H1 (cell line): Measurements from ENCODE around the gene ZBTB16. TPM values are rescaled to one million over a fixed set of nuclear protein-coding genes. Genes with fewer than 3 reads are reported as not detected.

Experiments used
- CTCF ChIA-PET: fragments of 300-600 bp; sonication (Branson Sonifier 250); formaldehyde crosslinking; loops from one replicate; lab custom pipeline; 2021; ENCODE audit not compliant: partially characterized antibody; lab: Charles Lee
- POLR2A ChIA-PET: fragments of 300-600 bp; sonication (Branson Sonifier 250); formaldehyde crosslinking; loops from one replicate; lab custom pipeline; 2021; ENCODE audit warnings: inconsistent platforms; ENCODE audit not compliant: partially characterized antibody; lab: Charles Lee
- DNase-seq, 2 experiments: peaks; one replicate each; pipeline versions ENCODE4 v3.0.0 to v3.0.0-alpha.2; 2010 to 2022; ENCODE audit warnings: low spot score in 2 of 2, low read depth in 1 of 2, mixed read lengths in 1 of 2
- FAIRE-seq: peaks from 2 replicates; lab custom pipeline; 2011; peaks lifted over from hg19 to GRCh38; lab: Jason Lieb, UNC
- H2AFZ ChIP-seq: 2 replicates; pipeline ENCODE4 v1.8.1; 2012; ENCODE audit warnings: low read length, inconsistent platforms
- H2AK5ac ChIP-seq: 2 replicates; pipeline ENCODE4 v1.6.1; 2013; ENCODE audit warnings: low read depth, low read length
- H2BK120ac ChIP-seq: replicated peaks from 2 replicates; pipeline ENCODE3; 2013; ENCODE audit warnings: low read depth, low read length, inconsistent platforms
- H2BK12ac ChIP-seq: 2 replicates; pipeline ENCODE4 v1.6.1; 2013; ENCODE audit warnings: low read depth, low read length
- H2BK15ac ChIP-seq: 2 replicates; pipeline ENCODE4 v1.6.1; 2013; ENCODE audit warnings: low read length
- H2BK20ac ChIP-seq: 2 replicates; pipeline ENCODE4 v1.6.1; 2013; ENCODE audit warnings: low read length
- H2BK5ac ChIP-seq: 2 replicates; pipeline ENCODE4 v1.6.1; 2013; ENCODE audit warnings: low read depth, low read length
- H3K14ac ChIP-seq: 2 replicates; pipeline ENCODE4 v1.6.1; 2013; ENCODE audit warnings: inconsistent platforms; ENCODE audit not compliant: insufficient read length
- H3K18ac ChIP-seq: 2 replicates; pipeline ENCODE4 v1.6.1; 2013; ENCODE audit warnings: low read length; ENCODE audit errors: extremely low read depth
- H3K23ac ChIP-seq: 2 replicates; pipeline ENCODE4 v1.6.1; 2013; ENCODE audit warnings: inconsistent platforms; ENCODE audit not compliant: insufficient read length
- H3K23me2 ChIP-seq: 2 replicates; pipeline ENCODE4 v1.6.1; 2013; ENCODE audit warnings: low read depth, low read length
- H3K27ac ChIP-seq: 2 replicates; pipeline ENCODE4 v1.6.1; 2011; ENCODE audit warnings: low read depth, low read length, inconsistent platforms
- H3K27me3 ChIP-seq, 4 experiments: replicated peaks in 1 of 4; 1 replicate in 1 of 4; 2 replicates in 3 of 4; pipeline versions ENCODE4 v1.6.1 to v1.8.1; 2011 to 2013; ENCODE audit warnings: low read length in 3 of 4, mild to moderate bottlenecking in 3 of 4, inconsistent platforms in 2 of 4, mixed read lengths in 2 of 4, moderate library complexity in 1 of 4; ENCODE audit not compliant: control insufficient read depth in 3 of 4, insufficient read depth in 3 of 4; ENCODE audit errors: extremely low read depth in 1 of 4
- H3K36me3 ChIP-seq, 4 experiments: 2 replicates each; pipeline versions ENCODE4 v1.6.1 to v1.8.1; 2011 to 2013; ENCODE audit warnings: mild to moderate bottlenecking in 4 of 4, low read length in 3 of 4, moderate library complexity in 2 of 4, control low read depth in 1 of 4, inconsistent platforms in 1 of 4; ENCODE audit not compliant: insufficient read depth in 4 of 4, control insufficient read depth in 2 of 4
- H3K4ac ChIP-seq: replicated peaks from 2 replicates; pipeline ENCODE3; 2013; ENCODE audit warnings: low read length, low read depth, mixed read lengths, inconsistent platforms; ENCODE audit not compliant: insufficient read length
- H3K4me1 ChIP-seq, 4 experiments: replicated peaks in 1 of 4; 1 replicate in 1 of 4; 2 replicates in 3 of 4; pipeline versions ENCODE4 v1.6.1 to v1.8.1; 2011 to 2013; ENCODE audit warnings: low read length in 3 of 4, inconsistent platforms in 2 of 4, mixed read lengths in 1 of 4; ENCODE audit not compliant: insufficient read depth in 4 of 4, control insufficient read depth in 3 of 4
- H3K4me2 ChIP-seq, 2 experiments: 2 replicates each; pipeline versions ENCODE4 v1.6.1 to v1.8.1; 2011 to 2013; ENCODE audit warnings: low read depth in 2 of 2, low read length in 2 of 2, control low read depth in 1 of 2, inconsistent platforms in 1 of 2, mild to moderate bottlenecking in 1 of 2; ENCODE audit not compliant: insufficient read depth in 1 of 2
- H3K4me3 ChIP-seq, 4 experiments: fragments of 200-600, 300-600 bp in 1 of 4; sonication (generic), shearing (Covaris generic), sonication (Bioruptor Twin) in 1 of 4; 2 replicates each; pipeline versions ENCODE4 v1.5.1 to v1.8.1; 2011 to 2016; ENCODE audit warnings: low read length in 4 of 4, low read depth in 3 of 4, control low read depth in 2 of 4, inconsistent platforms in 2 of 4, mild to moderate bottlenecking in 2 of 4, mixed read lengths in 1 of 4, moderate library complexity in 1 of 4; ENCODE audit not compliant: insufficient read depth in 2 of 4; ENCODE audit errors: extremely low read depth in 1 of 4
- H3K56ac ChIP-seq: replicated peaks from 2 replicates; pipeline ENCODE3; 2013; ENCODE audit warnings: low read depth, mild to moderate bottlenecking, mixed read lengths, low read length, inconsistent platforms; ENCODE audit not compliant: insufficient read length
- H3K79me1 ChIP-seq: 2 replicates; pipeline ENCODE4 v1.6.1; 2013; ENCODE audit warnings: low read depth, low read length, control low read depth
- H3K79me2 ChIP-seq, 2 experiments: 2 replicates each; pipeline versions ENCODE4 v1.6.1 to v1.8.1; 2012 to 2013; ENCODE audit warnings: low read length in 2 of 2, mild to moderate bottlenecking in 2 of 2, inconsistent platforms in 1 of 2; ENCODE audit not compliant: insufficient read depth in 2 of 2, control insufficient read depth in 1 of 2
- H3K9ac ChIP-seq, 4 experiments: replicated peaks in 1 of 4; 1 replicate in 1 of 4; 2 replicates in 3 of 4; pipeline versions ENCODE4 v1.6.1 to v1.8.1; 2011 to 2013; ENCODE audit warnings: low read depth in 3 of 4, low read length in 3 of 4, control low read depth in 2 of 4, mild to moderate bottlenecking in 2 of 4, moderate library complexity in 2 of 4, inconsistent platforms in 1 of 4; ENCODE audit errors: extremely low read depth in 1 of 4
- H3K9me3 ChIP-seq, 2 experiments: 2 replicates each; pipeline versions ENCODE4 v1.6.1 to v1.8.1; 2012 to 2013; ENCODE audit warnings: mild to moderate bottlenecking in 2 of 2, moderate library complexity in 2 of 2, control low read depth in 1 of 2, inconsistent platforms in 1 of 2, low read depth in 1 of 2, low read length in 1 of 2, mixed read lengths in 1 of 2; ENCODE audit not compliant: insufficient read depth in 2 of 2
- H4K20me1 ChIP-seq, 2 experiments: replicated peaks in 1 of 2; 2 replicates each; pipeline versions ENCODE3 to v1.8.1; 2011 to 2013; ENCODE audit warnings: inconsistent platforms in 2 of 2, low read length in 2 of 2, mild to moderate bottlenecking in 1 of 2; ENCODE audit not compliant: insufficient read depth in 2 of 2, control insufficient read depth in 1 of 2
- H4K5ac ChIP-seq: 2 replicates; pipeline ENCODE4 v1.6.1; 2013; ENCODE audit warnings: low read length, low read depth, mixed read lengths, inconsistent platforms; ENCODE audit not compliant: insufficient read length
- H4K8ac ChIP-seq: 2 replicates; pipeline ENCODE4 v1.8.0; 2013; ENCODE audit warnings: mild to moderate bottlenecking, moderate library complexity, low read length, inconsistent platforms; ENCODE audit not compliant: insufficient read depth; ENCODE audit errors: extremely low read depth
- H4K91ac ChIP-seq: replicated peaks from 2 replicates; pipeline ENCODE3; 2013; ENCODE audit warnings: low read length, mixed read lengths, inconsistent platforms; ENCODE audit not compliant: insufficient read length
- CBX5 ChIP-seq: fragments of 300-800, 300-1000 bp; sonication (generic); IDR thresholded peaks from 2 replicates; pipeline ENCODE4 v1.7.1; 2016; ENCODE audit warnings: antibody characterized with exemption, low read length, low read depth
- CEBPB ChIP-seq: IDR thresholded peaks from 2 replicates; pipeline ENCODE4 v1.6.1; 2012; ENCODE audit warnings: low read depth, low read length
- CHD1 ChIP-seq: IDR thresholded peaks from 2 replicates; pipeline ENCODE4 v1.6.1; 2012; ENCODE audit warnings: low read depth, low read length, improper control_type of control experiment
- CTBP2 ChIP-seq: IDR thresholded peaks from 2 replicates; pipeline ENCODE4 v1.7.0; 2011; ENCODE audit warnings: borderline replicate concordance, mild to moderate bottlenecking, moderate library complexity, mixed read lengths, low read length; ENCODE audit not compliant: insufficient read depth, insufficient read length
- CTCF ChIP-seq, 3 experiments: IDR thresholded peaks; 1 replicate in 2 of 3; 2 replicates in 1 of 3; pipeline versions ENCODE4 v1.5.1 to v1.6.1; 2011; ENCODE audit warnings: low read length in 3 of 3, mild to moderate bottlenecking in 3 of 3, inconsistent platforms in 2 of 3, low read depth in 1 of 3, moderate library complexity in 1 of 3; ENCODE audit not compliant: insufficient read depth in 1 of 3; ENCODE audit errors: control extremely low read depth in 1 of 3
- EZH2 ChIP-seq: fragments of 200-600 bp; sonication (generic); IDR thresholded peaks from 2 replicates; pipeline ENCODE4 v1.7.1; 2012; ENCODE audit warnings: low read depth, mild to moderate bottlenecking, moderate library complexity, low read length, inconsistent platforms; ENCODE audit not compliant: severe bottlenecking
- HDAC2 ChIP-seq, 2 experiments: fragments of 300-600 bp in 1 of 2; sonication (generic) in 1 of 2; IDR thresholded peaks; 2 replicates each; pipeline ENCODE4 v1.6.1; 2011 to 2012; ENCODE audit warnings: low read depth in 2 of 2, low read length in 2 of 2, mild to moderate bottlenecking in 2 of 2, moderate library complexity in 2 of 2, borderline replicate concordance in 1 of 2, inconsistent platforms in 1 of 2
- NRF1 ChIP-seq: IDR thresholded peaks from 2 replicates; pipeline ENCODE4 v1.6.1; 2011; ENCODE audit warnings: mild to moderate bottlenecking, low read depth, low read length, improper control_type of control experiment
- TAF1 ChIP-seq: IDR thresholded peaks from 2 replicates; pipeline ENCODE4 v1.6.1; 2011; ENCODE audit warnings: mild to moderate bottlenecking, low read depth, low read length
- TEAD4 ChIP-seq: IDR thresholded peaks from 2 replicates; pipeline ENCODE4 v1.6.1; 2012; ENCODE audit warnings: low read depth, low read length, inconsistent platforms, mixed read lengths
- ZNF274 ChIP-seq: IDR thresholded peaks from 2 replicates; pipeline ENCODE4 v1.7.0; 2012; ENCODE audit warnings: low read length, borderline replicate concordance; ENCODE audit errors: extremely low read depth
- WGBS, 2 experiments: shearing (Covaris generic) in 1 of 2; methylation state at CpG; one replicate each; pipeline versions ENCODE4 v1.1.6 to v1.1.7; 2013 to 2015; ENCODE audit warnings: low lambda C conversion rate in 2 of 2, mixed read lengths in 2 of 2, inconsistent platforms in 1 of 2, low coverage in 1 of 2, missing lambda C conversion rate in 1 of 2; ENCODE audit not compliant: insufficient replicate concordance in 2 of 2, insufficient coverage in 1 of 2, insufficient read length in 1 of 2; ENCODE audit errors: extremely low coverage in 1 of 2, missing lambda C conversion rate in 1 of 2; 5-methylcytosine and 5-hydroxymethylcytosine counted together
- polyA plus RNA-seq, 7 experiments: library from polyadenylated mRNA; depleted of rRNA in 3 of 7; stranded (reverse) in 5 of 7; unstranded in 2 of 7; fragments of >200 nt in 5 of 7; fragments of 200-250 nt in 2 of 7; gene quantifications; 1 replicate in 5 of 7; 2 replicates in 1 of 7; 4 replicates in 1 of 7; pipeline versions ENCODE4 v1.2.1 to v1.2.3, GENCODE V29; 2011 to 2013; ENCODE audit warnings: missing spikeins in 2 of 7, mixed read lengths in 2 of 7
- total RNA-seq: library from RNA; stranded (reverse); fragmentation: NEBNext Ultra II Directional; extraction: Animal tissue kit (Norgen Biotek cat#: 25700); gene quantifications from 2 replicates; pipeline ENCODE4 v1.2.1, GENCODE V29; 2021

Gene ZBTB16
- total and polyA plus RNA-seq, 2 of the 8 experiments (the other 6 are each of a cell fraction or from before 2014, with no cell fraction given) = 0.12 to 0.61 TPM

GRCh38 chr11:114061681-114062049, 2.2 kb downstream of the ZBTB16 start:
- no peak overlapping the region for H4K5ac ChIP-seq
- no peak overlapping the region for H4K8ac ChIP-seq
- peak overlapping the region; percentile 41 to 80 (median 56); a peak in 5 of 8 replicates for H3K4me3 ChIP-seq
- H3K36me3 ChIP-seq = no peaks in the 10 kb centered on the region; a peak in 1 of 8 replicates
- no peak overlapping the region for H2BK120ac ChIP-seq
- peaks cover 0 to 24% (median 12%) of the 10 kb centered on the region in 4 experiments; a peak in 6 of 7 replicates for H3K4me1 ChIP-seq
- H4K91ac ChIP-seq = no peak overlapping the region
- no peak overlapping the region for H3K14ac ChIP-seq
- peak overlapping the region; percentile 90 for H2AFZ ChIP-seq
- H3K27ac ChIP-seq = no peak overlapping the region
- H2BK20ac ChIP-seq = no peak overlapping the region
- H2BK15ac ChIP-seq = no peak overlapping the region
- peaks cover 0 to 10% of the 10 kb centered on the region in 2 experiments for H4K20me1 ChIP-seq
- H3K4me2 ChIP-seq = peak overlapping the region; percentile 74
- H3K23me2 ChIP-seq = peaks cover 28% of the 10 kb centered on the region; the same call in 1 of the 2 replicates
- H2BK5ac ChIP-seq = no peak overlapping the region
- no peaks in the 10 kb centered on the region for H3K9me3 ChIP-seq
- no peaks in the 10 kb centered on the region for H3K79me2 ChIP-seq
- ChIA-PET CTCF (interaction anchor here (0.7 to 2.2 kb wide), 7 partner anchors 9 to 201 kb away, joined by 3 to 10 read pairs (median 4); no protein-coding TSS in a partner anchor), POLR2A (interaction anchor here (1.6 kb wide), 1 partner anchor 13 kb away, joined by 4 read pairs; no protein-coding TSS in a partner anchor)
- H3K56ac ChIP-seq = no peak overlapping the region
- H3K27me3 ChIP-seq = peaks cover 50 to 83% (median 77%) of the 10 kb centered on the region in 4 experiments
- no peaks in the 10 kb centered on the region for H3K79me1 ChIP-seq
- WGBS, 2 experiments = 27% methylated on average over 7 of the region's 7 CpGs; no CpG with 5 or more reads in 1 of the 2 experiments
- H2AK5ac ChIP-seq = no peak overlapping the region
- DNase-seq = no peak
- no peak overlapping the region for H3K23ac ChIP-seq
- no peak for FAIRE-seq
- no peak overlapping the region for H2BK12ac ChIP-seq
- no peak overlapping the region for H3K18ac ChIP-seq
- H3K4ac ChIP-seq = no peak overlapping the region
- H3K9ac ChIP-seq = no peak overlapping the region
- no peak for TF ChIP-seq TEAD4
- TF ChIP-seq ZNF274 = no peak
- TF ChIP-seq TAF1 = no peak
- no peak for TF ChIP-seq CTBP2
- TF ChIP-seq HDAC2 (IDR thresholded peaks at IDR 0.05; ENCODE audit: borderline replicate concordance in 1 of 2, low read depth in 2 of 2, low read length in 2 of 2) = no peak
- TF ChIP-seq CBX5 = no peak
- TF ChIP-seq EZH2 = no peak
- no peak for TF ChIP-seq CTCF (IDR thresholded peaks at IDR 0.05; ENCODE audit: control extremely low read depth in 1 of 3, insufficient read depth in 1 of 3, low read depth in 1 of 3, low read length in 3 of 3)
- TF ChIP-seq CHD1 = no peak
- TF ChIP-seq CEBPB = no peak
- no peak for TF ChIP-seq NRF1
